Gastrocnemius medialis (tissue), 4 donors: ENCODE results near the gene IQCK.

Experiments used
- POLR2A ChIP-seq, 2 donors: fragments of 450-650 bp; IDR thresholded peaks; one replicate each; pipeline ENCODE4 v1.6.1; 2017; ENCODE audit warnings: antibody characterized with exemption in 2 of 2, mild to moderate bottlenecking in 2 of 2, moderate library complexity in 2 of 2
- TF ChIP-seq, protein P1 (sequence below), 5 experiments: fragments of 450-650 bp in 3 of 5; fragments of 200-600 bp in 2 of 5; sonication (generic) in 2 of 5; IDR thresholded peaks in 4 of 5; conservative IDR thresholded peaks in 1 of 5; 1 replicate in 4 of 5; 2 replicates in 1 of 5; pipeline ENCODE4 v1.5.1; 2016 to 2019; ENCODE audit warnings: antibody characterized with exemption in 5 of 5, mild to moderate bottlenecking in 3 of 5, moderate library complexity in 3 of 5

DNA sequence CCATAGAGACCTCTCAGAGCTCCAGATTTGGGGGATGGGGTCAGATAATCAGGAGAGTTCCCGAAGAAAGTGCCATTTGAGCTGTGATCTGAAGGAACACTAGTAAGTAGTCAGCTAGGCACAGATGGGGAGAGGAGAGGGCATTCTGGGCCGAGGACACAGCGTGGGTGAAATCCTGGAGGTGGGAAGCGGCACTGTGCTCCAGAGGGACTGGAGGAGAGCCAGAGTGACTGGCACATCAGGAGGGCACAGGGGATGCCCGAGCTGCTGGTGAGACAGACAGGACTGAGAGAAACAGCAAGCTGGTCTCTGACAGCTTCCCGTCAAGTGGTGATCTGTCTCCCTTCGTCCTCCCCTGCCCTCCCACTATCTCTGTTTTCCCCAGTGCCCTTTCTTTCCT is 40.7 kb upstream of the IQCK start:
- TF ChIP-seq POLR2A (IDR thresholded peaks at IDR 0.05) = no peak
- TF ChIP-seq, protein P1, sequence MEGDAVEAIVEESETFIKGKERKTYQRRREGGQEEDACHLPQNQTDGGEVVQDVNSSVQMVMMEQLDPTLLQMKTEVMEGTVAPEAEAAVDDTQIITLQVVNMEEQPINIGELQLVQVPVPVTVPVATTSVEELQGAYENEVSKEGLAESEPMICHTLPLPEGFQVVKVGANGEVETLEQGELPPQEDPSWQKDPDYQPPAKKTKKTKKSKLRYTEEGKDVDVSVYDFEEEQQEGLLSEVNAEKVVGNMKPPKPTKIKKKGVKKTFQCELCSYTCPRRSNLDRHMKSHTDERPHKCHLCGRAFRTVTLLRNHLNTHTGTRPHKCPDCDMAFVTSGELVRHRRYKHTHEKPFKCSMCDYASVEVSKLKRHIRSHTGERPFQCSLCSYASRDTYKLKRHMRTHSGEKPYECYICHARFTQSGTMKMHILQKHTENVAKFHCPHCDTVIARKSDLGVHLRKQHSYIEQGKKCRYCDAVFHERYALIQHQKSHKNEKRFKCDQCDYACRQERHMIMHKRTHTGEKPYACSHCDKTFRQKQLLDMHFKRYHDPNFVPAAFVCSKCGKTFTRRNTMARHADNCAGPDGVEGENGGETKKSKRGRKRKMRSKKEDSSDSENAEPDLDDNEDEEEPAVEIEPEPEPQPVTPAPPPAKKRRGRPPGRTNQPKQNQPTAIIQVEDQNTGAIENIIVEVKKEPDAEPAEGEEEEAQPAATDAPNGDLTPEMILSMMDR (IDR thresholded peaks at IDR 0.05 in 4 of 5, conservative IDR thresholded peaks at IDR 0.05 in 1 of 5) = no peak
